GM23248 (cell line): ENCODE results near the gene RCL1. TPM values are rescaled to one million over a fixed set of nuclear protein-coding genes. Genes with fewer than 3 reads are reported as not detected.
A peak's percentile ranks its signal among the peaks of the same experiment; 100 is the strongest.

Source experiments
- DNase-seq: peaks from one replicate; pipeline ENCODE4 v3.0.0-alpha.2; 2015
- H2AFZ ChIP-seq: fragments of 200-600 bp; sonication (generic); 2 replicates; pipeline ENCODE4 v1.6.1; 2016; ENCODE audit warnings: antibody characterized with exemption
- H3F3A ChIP-seq: fragments of 200-600 bp; sonication (generic); 2 replicates; pipeline ENCODE4 v1.6.1; 2016; ENCODE audit warnings: mild to moderate bottlenecking, antibody characterized with exemption, mixed run types; ENCODE audit not compliant: insufficient read depth
- H3K27ac ChIP-seq: fragments of 200-600 bp; sonication (generic); 2 replicates; pipeline ENCODE4 v1.5.1; 2016; ENCODE audit warnings: mild to moderate bottlenecking
- H3K27me3 ChIP-seq: fragments of 200-600 bp; sonication (generic); replicated peaks from 2 replicates; pipeline ENCODE4 v1.6.1; 2016; ENCODE audit warnings: mild to moderate bottlenecking; ENCODE audit not compliant: insufficient read depth
- H3K36me3 ChIP-seq: fragments of 200-600 bp; sonication (generic); 2 replicates; pipeline ENCODE4 v1.6.1; 2016; ENCODE audit warnings: low read depth, mild to moderate bottlenecking
- H3K4me1 ChIP-seq: fragments of 200-600 bp; sonication (generic); 2 replicates; pipeline ENCODE4 v1.6.1; 2016; ENCODE audit warnings: mild to moderate bottlenecking; ENCODE audit not compliant: insufficient read depth
- H3K4me2 ChIP-seq: fragments of 200-600 bp; sonication (generic); one replicate; pipeline ENCODE4 v1.6.1; 2016; ENCODE audit warnings: mild to moderate bottlenecking; ENCODE audit not compliant: unreplicated experiment
- H3K4me3 ChIP-seq: fragments of 200-600 bp; sonication (generic); 2 replicates; pipeline ENCODE4 v1.5.1; 2016; ENCODE audit warnings: mild to moderate bottlenecking
- H3K79me2 ChIP-seq: fragments of 200-600 bp; sonication (generic); 2 replicates; pipeline ENCODE4 v1.6.1; 2016; ENCODE audit warnings: mild to moderate bottlenecking; ENCODE audit not compliant: insufficient read depth
- H3K9ac ChIP-seq: fragments of 200-600 bp; sonication (generic); 2 replicates; pipeline ENCODE4 v1.6.1; 2016; ENCODE audit warnings: mild to moderate bottlenecking
- H3K9me2 ChIP-seq: fragments of 200-600 bp; sonication (generic); 2 replicates; pipeline ENCODE4 v1.6.1; 2016; ENCODE audit warnings: mixed run types, mild to moderate bottlenecking, moderate library complexity; ENCODE audit not compliant: insufficient read depth
- H3K9me3 ChIP-seq: fragments of 200-600 bp; sonication (generic); one replicate; pipeline ENCODE4 v1.6.1; 2017; ENCODE audit warnings: low read depth
- H4K20me1 ChIP-seq: fragments of 200-600 bp; sonication (generic); 2 replicates; pipeline ENCODE4 v1.6.0; 2016; ENCODE audit not compliant: insufficient read depth
- EZH2 ChIP-seq: fragments of 200-600 bp; sonication (generic); IDR thresholded peaks from 2 replicates; pipeline ENCODE4 v1.6.1; 2018; ENCODE audit warnings: antibody characterized with exemption, mild to moderate bottlenecking; ENCODE audit not compliant: insufficient read depth, poor library complexity, severe bottlenecking
- EZH2phosphoT487 ChIP-seq: fragments of 200-600 bp; sonication (generic); IDR thresholded peaks from 2 replicates; pipeline ENCODE4 v1.6.1; 2018; ENCODE audit warnings: antibody characterized with exemption, moderate library complexity, mild to moderate bottlenecking, low read depth; ENCODE audit not compliant: insufficient read depth
- WGBS, 2 experiments: methylation state at CpG; one replicate each; pipeline ENCODE4 v1.1.6; 2015 to 2017; ENCODE audit warnings: low lambda C conversion rate in 2 of 2, low coverage in 1 of 2; ENCODE audit errors: missing lambda C conversion rate in 2 of 2; 5-methylcytosine and 5-hydroxymethylcytosine counted together
- in situ Hi-C: fragments of 300-500 bp; cut with MboI; formaldehyde crosslinking; loops from 2 replicates; pipeline ENCODE4 v1.15.0; 2020
- polyA plus RNA-seq: library from polyadenylated mRNA; unstranded; fragments of >200 nt; fragmentation: Nextera tagmentation; extraction: Ambion mirVana; gene quantifications from 2 replicates; pipeline ENCODE4 v1.2.1, GENCODE V29; 2016
- total RNA-seq: library from RNA; depleted of rRNA; stranded (reverse); fragments of >200 nt; shearing (Covaris generic); gene quantifications from 2 replicates; pipeline ENCODE4 v1.2.3, GENCODE V29; 2014; rRNA removed

The RCL1 gene
- 4.0 and 7.8 TPM in 2 replicates for total RNA-seq
- polyA plus RNA-seq, result 6.9 and 7.7 TPM in 2 replicates

GRCh38 chr9:4792572-4793458 lies at the start of gene RCL1:
Gene RCL1 (plus strand): TSS chr9:4792944. CDS start chr9:4793092, 148 bp downstream.
- 1% methylated on average over 67 to 80 of the region's 106 CpGs for WGBS, 2 experiments
- in situ Hi-C loops, result no loop called here
- Histone ChIP-seq H3K4me1 (peaks cover 6% of the 10 kb centered on the region; the same call in 1 of the 2 replicates), H3K9ac (peak within 1 kb of the TSS; percentile 89), H2AFZ (peak within 1 kb of the TSS; percentile 98), H4K20me1 (no peaks in the 10 kb centered on the region), H3K9me3 (no peaks in the 10 kb centered on the region), H3K79me2 (peaks cover 45% of the 10 kb centered on the region), H3K4me2 (peak within 1 kb of the TSS; percentile 91), H3K4me3 (peak within 1 kb of the TSS; percentile 95), H3K9me2 (no peaks in the 10 kb centered on the region), H3F3A (no peaks in the 10 kb centered on the region), H3K27me3 (no peaks in the 10 kb centered on the region), H3K36me3 (no peaks in the 10 kb centered on the region), H3K27ac (peak within 1 kb of the TSS; percentile 70)
- DNase-seq, result peak; percentile 99
- TF ChIP-seq EZH2 (no peak), EZH2phosphoT487 (no peak)

- Histone ChIP-seq H4K20me1 (no peaks in the 10 kb centered on the region), H3K9me3 (no peaks in the 10 kb centered on the region), H3K4me3 (no peak overlapping the region), H3K4me1 (peaks cover 21% of the 10 kb centered on the region), H3K27me3 (no peaks in the 10 kb centered on the region), H3K4me2 (no peak overlapping the region), H3K9ac (no peak overlapping the region), H3K79me2 (peaks cover 23% of the 10 kb centered on the region), H3K9me2 (no peaks in the 10 kb centered on the region), H2AFZ (peak overlapping the region; percentile 32), H3F3A (peaks cover 32% of the 10 kb centered on the region), H3K36me3 (no peaks in the 10 kb centered on the region), H3K27ac (0 out of 2 replicates have a peak overlapping the region, but pooled peaks have one; percentile 4)
- 74 to 76% methylated on average over 5 of the region's 5 CpGs for WGBS, 2 experiments
- in situ Hi-C loops, result no loop called here
- DNase-seq, result peak; percentile 6
- TF ChIP-seq EZH2, result no peak
- no peak for TF ChIP-seq EZH2phosphoT487
Observed at GRCh38 chr9:4743131-4743875, 49.4 kb upstream of the RCL1 start.

GRCh38 chr9:4746278-4747030 lies 46.3 kb upstream of the RCL1 start:
- H3K27me3 ChIP-seq, result no peaks in the 10 kb centered on the region
- no peak for TF ChIP-seq EZH2
- TF ChIP-seq EZH2phosphoT487, result no peak
- H3K9me2 ChIP-seq, result no peaks in the 10 kb centered on the region
- no peak overlapping the region for H3K4me2 ChIP-seq
- no peaks in the 10 kb centered on the region for H3K9me3 ChIP-seq
- no peaks in the 10 kb centered on the region for H3K79me2 ChIP-seq
- H2AFZ ChIP-seq, result no peak overlapping the region
- H3K36me3 ChIP-seq, result no peaks in the 10 kb centered on the region
- peaks cover 22% of the 10 kb centered on the region for H3F3A ChIP-seq
- in situ Hi-C loops, result no loop called here
- H3K4me1 ChIP-seq, result peaks cover 11% of the 10 kb centered on the region
- no peak overlapping the region for H3K4me3 ChIP-seq
- H4K20me1 ChIP-seq, result no peaks in the 10 kb centered on the region
- 93 to 94% methylated on average over 2 of the region's 2 CpGs for WGBS, 2 experiments
- no peak overlapping the region for H3K27ac ChIP-seq
- H3K9ac ChIP-seq, result no peak overlapping the region
- no peak for DNase-seq

- 83% methylated on average over 5 of the region's 5 CpGs for WGBS, 2 experiments
- Histone ChIP-seq H3K9ac (no peak overlapping the region), H3K4me1 (no peaks in the 10 kb centered on the region), H3K27ac (no peak overlapping the region), H3K4me3 (no peak overlapping the region), H4K20me1 (no peaks in the 10 kb centered on the region), H3K79me2 (no peaks in the 10 kb centered on the region), H3K9me3 (no peaks in the 10 kb centered on the region), H3K4me2 (no peak overlapping the region), H3K36me3 (no peaks in the 10 kb centered on the region), H3K27me3 (no peaks in the 10 kb centered on the region), H3F3A (0 out of 2 replicates have a peak, but pooled peaks cover 2% of the 10 kb centered on the region), H2AFZ (no peak overlapping the region), H3K9me2 (no peaks in the 10 kb centered on the region)
- in situ Hi-C loops, result no loop called here
- peak; percentile 23 for DNase-seq
- TF ChIP-seq EZH2phosphoT487 (no peak), EZH2 (no peak)
Observed at GRCh38 chr9:4748612-4749011, 44.1 kb upstream of the RCL1 start.
